Measurements from ENCODE around the gene GJA3. TPM values are rescaled to one million over a fixed set of nuclear protein-coding genes. Genes with fewer than 3 reads are reported as not detected.
A peak's percentile ranks its signal among the peaks of the same experiment; 100 is the strongest.

Gene GJA3
- total RNA-seq = 0.21 TPM
- 0.05 TPM for polyA plus RNA-seq

- no peaks in the 10 kb centered on the region for H3K4me1 ChIP-seq (ENCODE audit: insufficient read depth)
- H3K4me3 ChIP-seq (ENCODE audit: low read depth, low read length) = peak within 1 kb of the TSS; percentile 20
- no peaks in the 10 kb centered on the region for H3K36me3 ChIP-seq (ENCODE audit: insufficient read depth)
- WGBS = 1% methylated on average over 93 of the region's 93 CpGs
- no peak within 1 kb of the TSS for H3K27ac ChIP-seq (ENCODE audit: low read depth)
- no peak for DNase-seq (ENCODE audit: extremely low spot score)
These were observed at the start of gene GJA3 for GRCh38 chr13:20160306-20161274. GJA3 (minus strand) TSS chr13:20161052; CDS start chr13:20143288, 17,764 bp downstream.

GRCh38 chr13:20209948-20210347 lies 49.1 kb upstream of the GJA3 start:
- 61% methylated on average over 1 of the region's 1 CpG for WGBS
- no peaks in the 10 kb centered on the region for H3K36me3 ChIP-seq (ENCODE audit: insufficient read depth)
- DNase-seq (ENCODE audit: extremely low spot score) = no peak
- no peak overlapping the region for H3K27ac ChIP-seq (ENCODE audit: low read depth)
- no peak overlapping the region for H3K4me3 ChIP-seq (ENCODE audit: low read depth, low read length)
- H3K4me1 ChIP-seq (ENCODE audit: insufficient read depth) = no peaks in the 10 kb centered on the region

DNA sequence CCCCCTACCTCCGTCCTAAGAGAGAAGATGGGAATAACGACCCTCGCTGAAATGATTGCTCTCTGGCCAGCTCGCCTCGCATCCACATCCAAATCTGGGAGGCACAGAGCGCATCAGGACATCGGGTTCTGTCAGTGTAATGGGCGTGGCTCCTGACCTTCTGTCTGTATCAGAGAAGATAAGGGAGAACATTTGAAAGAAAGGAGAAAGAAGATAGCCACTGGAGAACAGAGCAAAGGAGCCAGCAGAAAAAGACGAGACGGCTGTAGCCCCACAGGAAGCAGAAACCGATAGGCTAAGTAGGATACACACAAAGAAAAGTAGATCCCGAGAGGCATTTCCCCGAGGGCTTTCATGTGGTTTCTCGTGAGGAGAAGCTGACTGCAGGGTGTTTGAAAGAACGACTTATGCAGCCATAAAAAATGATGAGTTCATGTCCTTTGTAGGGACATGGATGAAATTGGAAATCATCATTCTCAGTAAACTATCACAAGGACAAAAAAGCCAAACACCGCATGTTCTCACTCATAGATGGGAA lies 45.9 kb upstream of the GJA3 start:
- no peak overlapping the region for H3K4me3 ChIP-seq (ENCODE audit: low read depth, low read length)
- H3K36me3 ChIP-seq (ENCODE audit: insufficient read depth) = no peaks in the 10 kb centered on the region
- H3K4me1 ChIP-seq (ENCODE audit: insufficient read depth) = no peaks in the 10 kb centered on the region
- no peak for DNase-seq (ENCODE audit: extremely low spot score)
- H3K27ac ChIP-seq (ENCODE audit: low read depth) = no peak overlapping the region
- WGBS = 67% methylated on average over 16 of the region's 16 CpGs

GRCh38 chr13:20206065-20206697 lies 45.3 kb upstream of the GJA3 start:
- no peaks in the 10 kb centered on the region for H3K4me1 ChIP-seq (ENCODE audit: insufficient read depth)
- H3K36me3 ChIP-seq (ENCODE audit: insufficient read depth) = no peaks in the 10 kb centered on the region
- no peak overlapping the region for H3K4me3 ChIP-seq (ENCODE audit: low read depth, low read length)
- WGBS = 74% methylated on average over 11 of the region's 11 CpGs
- DNase-seq (ENCODE audit: extremely low spot score) = no peak
- no peak overlapping the region for H3K27ac ChIP-seq (ENCODE audit: low read depth)

DNA sequence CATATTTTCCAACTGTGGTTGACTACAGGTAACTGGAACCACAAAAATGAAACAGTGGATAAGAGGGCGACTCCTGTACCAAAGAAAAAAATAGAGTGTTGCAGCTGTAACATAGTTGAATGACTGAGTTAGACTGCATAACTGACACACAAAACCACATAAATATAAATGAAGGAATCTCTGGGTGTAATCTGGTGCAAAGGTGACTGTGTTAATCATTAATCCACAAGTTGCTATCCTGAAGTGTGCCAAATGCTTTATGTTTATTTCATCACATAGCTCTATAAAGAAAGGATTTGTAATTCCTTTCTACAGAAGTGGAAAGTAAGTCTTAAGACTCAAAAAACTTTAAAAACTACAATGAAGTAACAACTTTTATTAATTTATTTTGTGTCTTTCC lies 37.9 kb upstream of the GJA3 start:
- Histone ChIP-seq H3K4me1 (ENCODE audit: insufficient read depth) (no peaks in the 10 kb centered on the region), H3K27ac (ENCODE audit: low read depth) (no peak overlapping the region), H3K4me3 (ENCODE audit: low read depth, low read length) (no peak overlapping the region), H3K36me3 (ENCODE audit: insufficient read depth) (no peaks in the 10 kb centered on the region)
- no peak for DNase-seq (ENCODE audit: extremely low spot score)
- 79% methylated on average over 1 of the region's 1 CpG for WGBS

DNA sequence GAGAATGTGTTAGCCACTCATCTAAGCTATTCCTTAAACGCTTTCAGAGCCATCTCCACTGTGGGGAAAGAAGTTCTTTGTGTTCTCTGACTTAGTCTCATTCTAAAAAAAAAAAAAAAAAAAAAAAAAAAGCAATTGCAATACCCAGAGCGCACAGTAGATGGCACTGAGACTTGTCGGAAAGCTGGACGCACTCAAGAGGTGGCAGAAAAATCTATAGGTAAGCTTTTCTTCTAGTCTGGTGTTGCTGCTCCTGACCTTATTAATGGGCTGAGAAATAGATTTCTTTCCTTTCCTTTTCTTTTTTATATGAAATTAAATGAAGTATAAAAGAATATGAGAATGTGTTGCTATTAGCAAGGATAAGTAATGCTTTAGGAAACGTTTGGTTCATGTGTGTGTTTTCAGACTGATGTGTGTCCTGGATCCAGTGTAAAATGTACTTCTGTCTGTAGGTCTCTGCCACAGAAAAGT lies 36.5 kb upstream of the GJA3 start:
- Histone ChIP-seq H3K4me3 (ENCODE audit: low read depth, low read length) (no peak overlapping the region), H3K27ac (ENCODE audit: low read depth) (no peak overlapping the region), H3K4me1 (ENCODE audit: insufficient read depth) (peaks cover 4% of the 10 kb centered on the region), H3K36me3 (ENCODE audit: insufficient read depth) (no peaks in the 10 kb centered on the region)
- DNase-seq (ENCODE audit: extremely low spot score) = no peak
- 10% methylated on average over 5 of the region's 5 CpGs for WGBS

GRCh38 chr13:20195801-20196200 lies 34.9 kb upstream of the GJA3 start:
- Histone ChIP-seq H3K4me3 (ENCODE audit: low read depth, low read length) (no peak overlapping the region), H3K36me3 (ENCODE audit: insufficient read depth) (no peaks in the 10 kb centered on the region), H3K27ac (ENCODE audit: low read depth) (no peak overlapping the region), H3K4me1 (ENCODE audit: insufficient read depth) (peaks cover 4% of the 10 kb centered on the region)
- 69% methylated on average over 8 of the region's 8 CpGs for WGBS
- DNase-seq (ENCODE audit: extremely low spot score) = no peak

GRCh38 chr13:20193907-20194631 lies 33.2 kb upstream of the GJA3 start:
- Histone ChIP-seq H3K4me3 (ENCODE audit: low read depth, low read length) (no peak overlapping the region), H3K4me1 (ENCODE audit: insufficient read depth) (peaks cover 4% of the 10 kb centered on the region), H3K36me3 (ENCODE audit: insufficient read depth) (no peaks in the 10 kb centered on the region), H3K27ac (ENCODE audit: low read depth) (no peak overlapping the region)
- WGBS = 9% methylated on average over 27 of the region's 27 CpGs
- no peak for DNase-seq (ENCODE audit: extremely low spot score)

DNA sequence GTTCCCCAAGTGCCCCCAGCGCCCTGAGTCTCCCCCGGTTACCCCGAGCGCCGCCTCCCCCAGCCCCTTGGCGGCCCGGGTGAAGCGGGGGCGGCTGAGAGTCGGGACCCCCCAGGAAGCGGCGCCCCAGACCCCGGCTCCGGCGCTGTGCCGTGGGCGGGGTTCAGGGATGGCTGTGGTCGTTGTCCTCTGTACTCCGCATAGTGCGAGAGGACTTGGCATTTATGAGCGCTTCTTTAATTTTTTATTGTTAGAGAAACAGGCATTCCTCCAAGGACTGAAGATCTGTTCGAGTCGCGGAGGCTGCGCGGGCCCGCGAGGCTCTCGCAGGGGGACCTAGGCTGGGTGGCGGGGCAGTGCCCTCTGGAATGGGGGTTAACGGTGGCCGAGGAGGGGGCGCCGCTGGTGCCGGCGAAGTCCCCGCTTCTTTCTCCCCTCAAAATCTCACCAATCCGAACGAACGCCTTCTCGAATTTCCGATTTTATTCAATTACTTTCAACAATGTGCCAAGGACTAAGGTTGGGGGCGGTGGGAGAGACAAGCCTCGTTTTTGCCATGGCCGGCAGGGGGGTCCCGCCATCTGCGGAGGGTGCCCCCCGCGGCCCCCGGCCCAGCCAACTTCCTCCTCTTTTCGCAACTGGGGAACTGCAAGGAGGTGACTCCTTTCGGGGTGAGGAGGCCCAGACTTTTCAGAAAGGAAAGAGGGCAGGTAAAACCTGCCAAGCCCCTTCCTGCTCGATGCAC lies 32.5 kb upstream of the GJA3 start:
- no peak for DNase-seq (ENCODE audit: extremely low spot score)
- H3K36me3 ChIP-seq (ENCODE audit: insufficient read depth) = no peaks in the 10 kb centered on the region
- H3K4me3 ChIP-seq (ENCODE audit: low read depth, low read length) = peak overlapping the region; percentile 50
- H3K27ac ChIP-seq (ENCODE audit: low read depth) = no peak overlapping the region
- peaks cover 4% of the 10 kb centered on the region for H3K4me1 ChIP-seq (ENCODE audit: insufficient read depth)
- WGBS = 2% methylated on average over 53 of the region's 53 CpGs

DNA sequence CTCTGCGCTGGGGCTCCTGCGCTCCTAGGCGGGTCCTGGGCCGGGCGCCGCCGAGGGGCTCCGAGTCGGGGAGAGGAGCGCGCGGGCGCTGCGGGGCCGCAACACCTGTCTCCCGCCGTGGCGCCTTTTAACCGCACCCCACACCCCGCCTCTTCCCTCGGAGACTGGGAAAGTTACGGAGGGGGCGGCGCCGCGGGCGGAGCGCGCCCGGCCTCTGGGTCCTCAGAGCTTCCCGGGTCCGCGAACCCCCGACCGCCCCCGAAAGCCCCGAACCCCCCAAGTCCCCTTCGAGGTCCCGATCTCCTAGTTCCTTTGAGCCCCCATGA lies 31.9 kb upstream of the GJA3 start, which contains the start of gene GJB2:
GJB2 (minus strand) TSS at position 103 of the 326 bp plus-strand sequence. CDS start 3,357 bp downstream, outside the sequence.
- H3K4me3 ChIP-seq (ENCODE audit: low read depth, low read length) = peak within 1 kb of the TSS; percentile 50
- no peak for DNase-seq (ENCODE audit: extremely low spot score)
- no peak within 1 kb of the TSS for H3K27ac ChIP-seq (ENCODE audit: low read depth)
- peaks cover 4% of the 10 kb centered on the region for H3K4me1 ChIP-seq (ENCODE audit: insufficient read depth)
- under 1% methylated on average over 39 of the region's 39 CpGs for WGBS
- H3K36me3 ChIP-seq (ENCODE audit: insufficient read depth) = no peaks in the 10 kb centered on the region

DNA sequence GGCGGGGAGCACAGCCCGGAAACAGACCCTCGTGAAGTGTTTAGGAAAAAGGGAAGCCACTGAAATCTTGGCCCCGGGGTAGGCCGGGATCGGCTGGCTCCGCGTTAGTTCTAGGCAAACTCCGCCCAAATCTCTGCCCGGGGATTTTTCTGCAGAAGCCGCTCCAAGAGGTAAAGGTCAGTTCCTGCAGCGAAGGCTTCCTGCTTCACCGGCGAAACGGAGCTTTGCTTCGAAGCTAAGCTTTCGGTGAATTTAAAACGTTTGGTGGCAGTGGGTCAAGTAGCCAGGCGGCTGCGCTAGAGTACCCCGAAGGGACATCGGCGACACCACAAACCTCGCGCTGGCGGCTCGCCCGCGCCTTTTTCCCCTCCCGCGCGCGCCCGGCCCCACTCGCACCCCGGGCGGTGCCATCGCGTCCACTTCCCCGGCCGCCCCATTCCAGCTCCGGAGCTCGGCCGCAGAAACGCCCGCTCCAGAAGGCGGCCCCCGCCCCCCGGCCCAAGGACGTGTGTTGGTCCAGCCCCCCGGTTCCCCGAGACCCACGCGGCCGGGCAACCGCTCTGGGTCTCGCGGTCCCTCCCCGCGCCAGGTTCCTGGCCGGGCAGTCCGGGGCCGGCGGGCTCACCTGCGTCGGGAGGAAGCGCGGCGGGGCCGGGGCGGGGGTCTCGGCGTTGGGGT lies 31.4 kb upstream of the GJA3 start:
- Histone ChIP-seq H3K36me3 (ENCODE audit: insufficient read depth) (no peaks in the 10 kb centered on the region), H3K4me3 (ENCODE audit: low read depth, low read length) (peak overlapping the region; percentile 50), H3K4me1 (ENCODE audit: insufficient read depth) (peaks cover 4% of the 10 kb centered on the region), H3K27ac (ENCODE audit: low read depth) (no peak overlapping the region)
- WGBS = 2% methylated on average over 73 of the region's 73 CpGs
- no peak for DNase-seq (ENCODE audit: extremely low spot score)

GRCh38 chr13:20191311-20192157 lies 30.7 kb upstream of the GJA3 start:
- H3K36me3 ChIP-seq (ENCODE audit: insufficient read depth) = no peaks in the 10 kb centered on the region
- peak overlapping the region; percentile 50 for H3K4me3 ChIP-seq (ENCODE audit: low read depth, low read length)
- H3K27ac ChIP-seq (ENCODE audit: low read depth) = no peak overlapping the region
- H3K4me1 ChIP-seq (ENCODE audit: insufficient read depth) = peaks cover 4% of the 10 kb centered on the region
- no peak for DNase-seq (ENCODE audit: extremely low spot score)
- 50% methylated on average over 24 of the region's 24 CpGs for WGBS

Data from urinary bladder (tissue), 4 donors.